SK-N-SH (cell line): ENCODE measurements around the gene FAM83F.

Experiments
- CTCF ChIP-seq: fragments of 200-600 bp; sonication (generic); IDR thresholded peaks from 2 replicates; pipeline ENCODE4 v1.6.1; 2017; ENCODE audit warnings: antibody characterized with exemption, mild to moderate bottlenecking, moderate library complexity
- EZH2phosphoT487 ChIP-seq: fragments of 200-600 bp; sonication (generic); IDR thresholded peaks from 2 replicates; pipeline ENCODE4 v1.6.1; 2017; ENCODE audit warnings: low read depth, mixed run types, mild to moderate bottlenecking, antibody characterized with exemption, moderate library complexity, borderline replicate concordance
- IRF3 ChIP-seq: fragments of 150-350 bp; IDR thresholded peaks from 2 replicates; pipeline ENCODE4 v1.6.1; 2016; ENCODE audit warnings: mild to moderate bottlenecking, low read depth, low read length
- JUND ChIP-seq: IDR thresholded peaks from 2 replicates; pipeline ENCODE4 v1.4.0; 2012
- POLR2AphosphoS5 ChIP-seq: IDR thresholded peaks from 2 replicates; pipeline ENCODE4 v1.6.1; 2012; ENCODE audit warnings: low read depth, low read length
- RXRA ChIP-seq: IDR thresholded peaks from 2 replicates; pipeline ENCODE4 v1.4.0; 2012; ENCODE audit warnings: low read depth, mild to moderate bottlenecking, borderline replicate concordance
- SIN3A ChIP-seq: IDR thresholded peaks from 2 replicates; pipeline ENCODE4 v1.6.1; 2012; ENCODE audit warnings: low read depth, mild to moderate bottlenecking, low read length, moderate library complexity, borderline replicate concordance
- SMC3 ChIP-seq: IDR thresholded peaks from 2 replicates; pipeline ENCODE4 v1.6.1; 2012; ENCODE audit warnings: low read depth, low read length, improper control_type of control experiment
- TAF1 ChIP-seq: IDR thresholded peaks from 2 replicates; pipeline ENCODE4 v1.6.1; 2012; ENCODE audit warnings: low read depth, mild to moderate bottlenecking, low read length, moderate library complexity, borderline replicate concordance
- USF1 ChIP-seq: IDR thresholded peaks from 2 replicates; pipeline ENCODE4 v1.4.0; 2012; ENCODE audit warnings: low read depth, borderline replicate concordance
- YY1 ChIP-seq: IDR thresholded peaks from 2 replicates; pipeline ENCODE4 v1.4.0; 2012; ENCODE audit warnings: low read depth, mild to moderate bottlenecking

- TF ChIP-seq CTCF (no peak), POLR2AphosphoS5 (0 out of 2 replicates have a peak, but pooled peaks have one; percentile 52), TAF1 (peak; percentile 67; the same call in 1 of the 2 replicates), SMC3 (no peak), SIN3A (no peak; the same call in 1 of the 2 replicates), JUND (no peak), YY1 (peak; percentile 68), USF1 (no peak), IRF3 (peak; percentile 77), EZH2phosphoT487 (no peak), RXRA (no peak)
Observed at GRCh38 chr22:40044102-40044869, 49.5 kb downstream of the FAM83F start.
